Prostate gland (tissue), 2 donors: Measurements from ENCODE around the gene SELENOK. TPM values are rescaled to one million over a fixed set of nuclear protein-coding genes. Genes with fewer than 3 reads are reported as not detected.

Experiments
- DNase-seq: peaks from one replicate; pipeline ENCODE4 v3.0.0-alpha.2; 2019; ENCODE audit warnings: low spot score
- H3K27ac ChIP-seq, 2 donors: fragments of 200-600 bp; sonication (generic); 2 replicates each; pipeline ENCODE4 v1.5.1; 2017 to 2019
- H3K27me3 ChIP-seq: fragments of 200-600 bp; sonication (generic); replicated peaks from 2 replicates; pipeline ENCODE4 v1.5.1; 2019; ENCODE audit not compliant: insufficient read depth
- H3K36me3 ChIP-seq, 2 donors: fragments of 200-600 bp; sonication (generic); 1 replicate in 1 of 2; 2 replicates in 1 of 2; pipeline versions ENCODE4 v1.5.1 to v1.8.1; 2017 to 2019
- H3K4me1 ChIP-seq: fragments of 200-600 bp; sonication (generic); replicated peaks from 2 replicates; pipeline ENCODE4 v1.5.1; 2019
- H3K4me3 ChIP-seq, 2 donors: fragments of 200-600 bp; sonication (generic); 2 replicates each; pipeline ENCODE4 v1.5.1; 2017 to 2019
- H3K9me3 ChIP-seq: fragments of 200-600 bp; sonication (generic); 2 replicates; pipeline ENCODE4 v1.5.1; 2017
- CTCF ChIP-seq, 4 experiments: fragments of 200-600 bp in 2 of 4; fragments of 450-650 bp in 2 of 4; sonication (generic) in 2 of 4; IDR thresholded peaks; 1 replicate in 3 of 4; 2 replicates in 1 of 4; pipeline ENCODE4 v1.5.1; 2016 to 2019; ENCODE audit warnings: antibody characterized with exemption in 4 of 4, mild to moderate bottlenecking in 2 of 4, moderate library complexity in 2 of 4
- POLR2A ChIP-seq: fragments of 450-650 bp; IDR thresholded peaks from one replicate; pipeline ENCODE4 v1.6.1; 2016; ENCODE audit warnings: antibody characterized with exemption, mild to moderate bottlenecking
- POLR2AphosphoS5 ChIP-seq: sonication (generic); formaldehyde crosslinking; IDR thresholded peaks from one replicate; pipeline ENCODE4 v1.6.1; 2017; ENCODE audit warnings: antibody characterized with exemption
- whole genome bisulfite sequencing: methylation state at CpG from one replicate; pipeline ENCODE4 v1.1.5; 2018; 5-methylcytosine and 5-hydroxymethylcytosine counted together
- intact Hi-C: fragments of 100-400 bp; cut with DNase I; formaldehyde crosslinking; loops from one replicate; pipeline ENCODE4 v1.14.2; 2022
- total RNA-seq, 2 donors: library from RNA; depleted of rRNA; stranded (reverse); fragments of >200 nt; gene quantifications; one replicate each; pipeline ENCODE4 v1.1.0, GENCODE V29; 2016

The SELENOK gene
- total RNA-seq, 2 donors from 2014 or later, result 48.5 to 51.1 TPM

- WGBS, result 90% methylated on average over 10 of the region's 10 CpGs
- no peak for TF ChIP-seq POLR2AphosphoS5
- TF ChIP-seq CTCF (IDR thresholded peaks at IDR 0.05), result no peak
- no peak for TF ChIP-seq POLR2A
These were observed 54.3 kb downstream of the SELENOK start for GRCh38 chr3:53837331-53837730.

GRCh38 chr3:53836084-53836872, 55.4 kb downstream of the SELENOK start:
- H3K36me3 ChIP-seq, result no peaks in the 10 kb centered on the region
- WGBS, result 100% methylated on average over 8 of the region's 9 CpGs
- DNase-seq, result no peak
- intact Hi-C loops, result no loop called here
- no peak overlapping the region for H3K4me3 ChIP-seq
- no peaks in the 10 kb centered on the region for H3K9me3 ChIP-seq
- no peaks in the 10 kb centered on the region for H3K27me3 ChIP-seq
- H3K27ac ChIP-seq, result no peak overlapping the region
- H3K4me1 ChIP-seq, result no peaks in the 10 kb centered on the region
- no peak for TF ChIP-seq POLR2A
- TF ChIP-seq CTCF (IDR thresholded peaks at IDR 0.05), result no peak
- TF ChIP-seq POLR2AphosphoS5, result no peak

More at GRCh38 chr3:53837331-53837730, 54.3 kb downstream of the SELENOK start:
- H3K27me3 ChIP-seq, result no peaks in the 10 kb centered on the region
- no peak overlapping the region for H3K4me3 ChIP-seq
- H3K9me3 ChIP-seq, result no peaks in the 10 kb centered on the region
- no peaks in the 10 kb centered on the region for H3K4me1 ChIP-seq
- no peaks in the 10 kb centered on the region for H3K36me3 ChIP-seq
- no peak overlapping the region for H3K27ac ChIP-seq
- intact Hi-C loops, result no loop called here
- DNase-seq, result no peak

- DNase-seq, result no peak
- Histone ChIP-seq H3K27ac (no peak overlapping the region), H3K27me3 (no peaks in the 10 kb centered on the region), H3K9me3 (no peaks in the 10 kb centered on the region), H3K4me1 (no peaks in the 10 kb centered on the region), H3K4me3 (no peak overlapping the region), H3K36me3 (no peaks in the 10 kb centered on the region)
- intact Hi-C loops, result no loop called here
- whole genome bisulfite sequencing, result 53% methylated on average over 1 of the region's 1 CpG
- no peak for TF ChIP-seq POLR2A
These were observed 56.4 kb downstream of the SELENOK start for GRCh38 chr3:53835257-53835656.

GRCh38 chr3:53834429-53835095, 57.1 kb downstream of the SELENOK start:
- DNase-seq, result no peak
- Histone ChIP-seq H3K27ac (no peak overlapping the region), H3K36me3 (no peaks in the 10 kb centered on the region), H3K27me3 (no peaks in the 10 kb centered on the region), H3K4me3 (no peak overlapping the region), H3K4me1 (no peaks in the 10 kb centered on the region), H3K9me3 (no peaks in the 10 kb centered on the region)
- 98% methylated on average over 6 of the region's 6 CpGs for WGBS
- intact Hi-C loops, result no loop called here
- TF ChIP-seq CTCF (IDR thresholded peaks at IDR 0.05), result no peak
- no peak for TF ChIP-seq POLR2A
- TF ChIP-seq POLR2AphosphoS5, result no peak

Other genes with a start within 250 kb of the SELENOK start
- gene CHDH, start 45.4 kb downstream of the SELENOK start, total RNA-seq, result 10 to 100 TPM; 40.2 to 43.9 TPM
- gene IL17RB, start 45.3 kb downstream of the SELENOK start, total RNA-seq, result 10 to 100 TPM in 1 of 2 donors, 1 to 10 TPM in 1; 6.0 to 14.3 TPM
- 10 to 100 TPM; 20.6 to 54.5 TPM for gene ACTR8, start 9.7 kb downstream of the SELENOK start, total RNA-seq
- 1 to 10 TPM; 1.1 to 5.9 TPM for gene CACNA2D3, start 230.7 kb upstream of the SELENOK start, total RNA-seq